Tibial nerve (tissue), 4 donors: ENCODE measurements around the gene PLCB4. TPM values are rescaled to one million over a fixed set of nuclear protein-coding genes. Genes with fewer than 3 reads are reported as not detected.

ENCODE experiments used
- DNase-seq, 2 donors: peaks; one replicate each; pipeline ENCODE4 v3.0.0-alpha.2; 2019; ENCODE audit warnings: low spot score in 2 of 2
- H3K27ac ChIP-seq, 4 donors: fragments of 200-600 bp; sonication (generic) in 3 of 4; one replicate each; pipeline ENCODE4 v1.5.1; 2017 to 2019; ENCODE audit warnings: mild to moderate bottlenecking in 1 of 4
- H3K27me3 ChIP-seq, 2 donors: fragments of 200-600 bp; sonication (generic) in 1 of 2; one replicate each; pipeline versions ENCODE4 v1.5.1 to v1.6.0; 2017 to 2019
- H3K36me3 ChIP-seq, 3 donors: fragments of 200-600 bp; sonication (generic); one replicate each; pipeline ENCODE4 v1.5.1; 2018 to 2019
- H3K4me1 ChIP-seq, 4 donors: fragments of 200-600 bp; sonication (generic) in 3 of 4; one replicate each; pipeline ENCODE4 v1.5.1; 2017 to 2019
- H3K4me3 ChIP-seq, 4 donors: fragments of 200-600 bp; sonication (generic) in 3 of 4; one replicate each; pipeline ENCODE4 v1.5.1; 2017 to 2019; ENCODE audit warnings: mild to moderate bottlenecking in 1 of 4, moderate library complexity in 1 of 4
- H3K9me3 ChIP-seq, 4 donors: fragments of 200-600 bp; sonication (generic) in 3 of 4; one replicate each; pipeline ENCODE4 v1.5.1; 2017 to 2019
- CTCF ChIP-seq, 5 experiments: fragments of 200-600 bp in 3 of 5; fragments of 450-650 bp in 2 of 5; sonication (generic) in 3 of 5; IDR thresholded peaks; one replicate each; pipeline ENCODE4 v1.5.1; 2016 to 2019; ENCODE audit warnings: antibody characterized with exemption in 5 of 5, mild to moderate bottlenecking in 3 of 5, moderate library complexity in 2 of 5
- EP300 ChIP-seq, 2 donors: sonication (generic); formaldehyde crosslinking; IDR thresholded peaks; one replicate each; pipeline ENCODE4 v1.6.1; 2017; ENCODE audit warnings: antibody characterized with exemption in 2 of 2, mild to moderate bottlenecking in 1 of 2
- POLR2A ChIP-seq, 2 donors: fragments of 450-650 bp; IDR thresholded peaks; one replicate each; pipeline ENCODE4 v1.6.1; 2017; ENCODE audit warnings: antibody characterized with exemption in 2 of 2, mild to moderate bottlenecking in 2 of 2, moderate library complexity in 2 of 2
- WGBS, 2 donors: methylation state at CpG; one replicate each; pipeline ENCODE4 v1.1.5; 2018; 5-methylcytosine and 5-hydroxymethylcytosine counted together
- total RNA-seq, 4 donors: library from RNA; depleted of rRNA; stranded (reverse); fragments of >200 nt; gene quantifications; one replicate each; pipeline ENCODE4 v1.1.0, GENCODE V29; 2016

The PLCB4 gene
- total RNA-seq, 4 donors from 2014 or later = 35.7 to 52.9 (median 40.1) TPM

- Histone ChIP-seq H3K27me3 (peaks cover 0 to 50% of the 10 kb centered on the region in 2 donors), H3K9me3 (no peaks in the 10 kb centered on the region), H3K4me1 (peaks cover 0 to 37% (median 8%) of the 10 kb centered on the region in 4 donors), H3K36me3 (no peaks in the 10 kb centered on the region), H3K4me3 (no peak overlapping the region), H3K27ac (no peak overlapping the region)
- no peak for DNase-seq
- TF ChIP-seq POLR2A (IDR thresholded peaks at IDR 0.05) (no peak), EP300 (IDR thresholded peaks at IDR 0.05) (no peak), CTCF (IDR thresholded peaks at IDR 0.05) (no peak)
- 42 to 48% methylated on average over 23 of the region's 23 CpGs for WGBS, 2 donors
Measured at GRCh38 chr20:9508240-9508661, 439.4 kb downstream of the PLCB4 start.

GRCh38 chr20:9508696-9509178 is 439.9 kb downstream of the PLCB4 start:
- Histone ChIP-seq H3K27me3 (peaks cover 0 to 55% of the 10 kb centered on the region in 2 donors), H3K27ac (no peak overlapping the region), H3K9me3 (no peaks in the 10 kb centered on the region), H3K4me1 (peaks cover 0 to 32% (median 8%) of the 10 kb centered on the region in 4 donors), H3K4me3 (no peak overlapping the region), H3K36me3 (no peaks in the 10 kb centered on the region)
- 36 to 57% methylated on average over 23 to 30 of the region's 30 CpGs for WGBS, 2 donors
- TF ChIP-seq POLR2A (IDR thresholded peaks at IDR 0.05) = no peak
- TF ChIP-seq EP300 (IDR thresholded peaks at IDR 0.05) = no peak
- no peak for TF ChIP-seq CTCF (IDR thresholded peaks at IDR 0.05)
- no peak for DNase-seq

- 47 to 59% methylated on average over 4 of the region's 4 CpGs for WGBS, 2 donors
- no peak for DNase-seq
- peaks cover 0 to 32% (median 6%) of the 10 kb centered on the region in 4 donors for H3K4me1 ChIP-seq
- H3K27ac ChIP-seq = no peak overlapping the region
- no peaks in the 10 kb centered on the region for H3K9me3 ChIP-seq
- H3K36me3 ChIP-seq = no peaks in the 10 kb centered on the region
- H3K27me3 ChIP-seq = peaks cover 0 to 60% of the 10 kb centered on the region in 2 donors
- H3K4me3 ChIP-seq = no peak overlapping the region
- TF ChIP-seq POLR2A (IDR thresholded peaks at IDR 0.05) = no peak
- no peak for TF ChIP-seq CTCF (IDR thresholded peaks at IDR 0.05)
Measured at GRCh38 chr20:9509246-9509645, 440.4 kb downstream of the PLCB4 start.

- H3K4me3 ChIP-seq = no peak overlapping the region
- no peaks in the 10 kb centered on the region for H3K36me3 ChIP-seq
- no peak overlapping the region for H3K27ac ChIP-seq
- peaks cover 0 to 48% (median 12%) of the 10 kb centered on the region in 4 donors for H3K4me1 ChIP-seq
- TF ChIP-seq CTCF (IDR thresholded peaks at IDR 0.05) (no peak), POLR2A (IDR thresholded peaks at IDR 0.05) (no peak), EP300 (IDR thresholded peaks at IDR 0.05) (no peak)
- H3K27me3 ChIP-seq = peaks cover 0 to 69% of the 10 kb centered on the region in 2 donors
- WGBS, 2 donors = 61 to 66% methylated on average over 5 of the region's 5 CpGs
- H3K9me3 ChIP-seq = no peaks in the 10 kb centered on the region
- no peak for DNase-seq
Measured at GRCh38 chr20:9510911-9511310, 442.0 kb downstream of the PLCB4 start.

- WGBS, 2 donors = 11 to 17% methylated on average over 9 of the region's 9 CpGs
- no peak for DNase-seq
- H3K27ac ChIP-seq = no peak overlapping the region
- no peaks in the 10 kb centered on the region for H3K9me3 ChIP-seq
- peaks cover 0 to 62% of the 10 kb centered on the region in 2 donors for H3K27me3 ChIP-seq
- TF ChIP-seq EP300 (IDR thresholded peaks at IDR 0.05) (no peak), POLR2A (IDR thresholded peaks at IDR 0.05) (no peak), CTCF (IDR thresholded peaks at IDR 0.05) (no peak)
- H3K4me3 ChIP-seq = no peak overlapping the region
- no peaks in the 10 kb centered on the region for H3K36me3 ChIP-seq
- H3K4me1 ChIP-seq = peaks cover 0 to 32% (median 8%) of the 10 kb centered on the region in 4 donors
Measured at GRCh38 chr20:9514072-9514460, 445.2 kb downstream of the PLCB4 start.
